ENCODE measurements around the gene RNASEH2A.

GRCh38 chr19:12821761-12822160 lies 15.4 kb downstream of the RNASEH2A start:
- TF ChIP-seq TAF1 (IDR thresholded peaks at IDR 0.05; ENCODE audit: borderline replicate concordance, low read depth, low read length) (no peak), POLR2A (IDR thresholded peaks at IDR 0.05; ENCODE audit: low read depth, low read length) (no peak)

Data from GM12892 (cell line).